GM19099 (cell line): Measurements from ENCODE around the gene DNAH17.

Experiments used
- POLR2A ChIP-seq: IDR thresholded peaks from 3 replicates; pipeline ENCODE4 v1.6.1; 2011; ENCODE audit warnings: low read depth; ENCODE audit not compliant: insufficient read length; ENCODE audit errors: extremely low read depth

DNAH17 gene

GRCh38 chr17:78434455-78435329, 142.5 kb downstream of the DNAH17 start:
- TF ChIP-seq POLR2A = no peak

GRCh38 chr17:78433780-78434335, 143.3 kb downstream of the DNAH17 start:
- TF ChIP-seq POLR2A = no peak

GRCh38 chr17:78433013-78433727, 144.0 kb downstream of the DNAH17 start:
- no peak for TF ChIP-seq POLR2A

GRCh38 chr17:78432226-78433012, 144.8 kb downstream of the DNAH17 start:
- no peak for TF ChIP-seq POLR2A

- no peak for TF ChIP-seq POLR2A
These were observed 145.6 kb downstream of the DNAH17 start for GRCh38 chr17:78431692-78431958.

- TF ChIP-seq POLR2A = no peak
These were observed 146.1 kb downstream of the DNAH17 start for GRCh38 chr17:78430892-78431691.

GRCh38 chr17:78429618-78429995, 147.6 kb downstream of the DNAH17 start:
- TF ChIP-seq POLR2A = no peak

- no peak for TF ChIP-seq POLR2A
These were observed 148.2 kb downstream of the DNAH17 start for GRCh38 chr17:78428836-78429617.

GRCh38 chr17:78428025-78428575, 149.1 kb downstream of the DNAH17 start:
- TF ChIP-seq POLR2A = no peak

GRCh38 chr17:78427140-78427539, 150.1 kb downstream of the DNAH17 start:
- no peak for TF ChIP-seq POLR2A

- TF ChIP-seq POLR2A = no peak
These were observed 150.8 kb downstream of the DNAH17 start for GRCh38 chr17:78426293-78426879.

- TF ChIP-seq POLR2A = no peak
These were observed 151.8 kb downstream of the DNAH17 start for GRCh38 chr17:78425429-78425828.
